DOHH2 (cell line): ENCODE measurements around the gene PDE10A.

ENCODE experiments used
- EZH2phosphoT487 ChIP-seq: fragments of 200-600 bp; sonication (generic); IDR thresholded peaks from 2 replicates; pipeline ENCODE4 v1.6.1; 2017; ENCODE audit warnings: borderline replicate concordance, mild to moderate bottlenecking, antibody characterized with exemption, low read length, moderate library complexity, mixed read lengths
- TF ChIP-seq, protein P1 (sequence below): fragments of 200-600 bp; sonication (generic); IDR thresholded peaks from one replicate; pipeline ENCODE4 v1.5.1; 2014; ENCODE audit warnings: antibody characterized with exemption, mild to moderate bottlenecking, low read depth, low read length; ENCODE audit not compliant: poor library complexity, severe bottlenecking

DNA sequence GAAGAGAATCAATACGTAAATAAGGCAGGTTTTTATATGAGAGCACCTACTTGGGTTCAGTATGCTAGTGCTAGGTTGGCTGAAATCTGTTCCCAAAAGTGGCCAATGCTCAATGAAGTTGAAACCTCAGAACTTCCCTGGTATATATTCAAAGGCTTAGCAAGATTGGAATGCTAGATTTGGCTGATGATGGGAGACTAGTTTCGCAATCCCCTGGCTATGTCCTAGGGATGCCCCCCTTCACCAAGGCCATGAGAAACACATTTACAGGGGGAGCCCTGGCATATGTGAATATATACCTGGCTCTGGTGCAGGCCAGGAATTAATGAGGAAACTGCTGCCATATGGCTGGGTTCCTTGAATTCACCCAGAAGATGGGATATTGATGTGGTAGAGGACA is 211.2 kb downstream of the PDE10A start:
- TF ChIP-seq, protein P1, sequence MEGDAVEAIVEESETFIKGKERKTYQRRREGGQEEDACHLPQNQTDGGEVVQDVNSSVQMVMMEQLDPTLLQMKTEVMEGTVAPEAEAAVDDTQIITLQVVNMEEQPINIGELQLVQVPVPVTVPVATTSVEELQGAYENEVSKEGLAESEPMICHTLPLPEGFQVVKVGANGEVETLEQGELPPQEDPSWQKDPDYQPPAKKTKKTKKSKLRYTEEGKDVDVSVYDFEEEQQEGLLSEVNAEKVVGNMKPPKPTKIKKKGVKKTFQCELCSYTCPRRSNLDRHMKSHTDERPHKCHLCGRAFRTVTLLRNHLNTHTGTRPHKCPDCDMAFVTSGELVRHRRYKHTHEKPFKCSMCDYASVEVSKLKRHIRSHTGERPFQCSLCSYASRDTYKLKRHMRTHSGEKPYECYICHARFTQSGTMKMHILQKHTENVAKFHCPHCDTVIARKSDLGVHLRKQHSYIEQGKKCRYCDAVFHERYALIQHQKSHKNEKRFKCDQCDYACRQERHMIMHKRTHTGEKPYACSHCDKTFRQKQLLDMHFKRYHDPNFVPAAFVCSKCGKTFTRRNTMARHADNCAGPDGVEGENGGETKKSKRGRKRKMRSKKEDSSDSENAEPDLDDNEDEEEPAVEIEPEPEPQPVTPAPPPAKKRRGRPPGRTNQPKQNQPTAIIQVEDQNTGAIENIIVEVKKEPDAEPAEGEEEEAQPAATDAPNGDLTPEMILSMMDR, result no peak
- TF ChIP-seq EZH2phosphoT487, result no peak
